GM12864 (cell line): Measurements from ENCODE around the gene VN1R5.

Experiments
- DNase-seq: peaks from one replicate; pipeline ENCODE4 v3.0.0-alpha.2; 2011; ENCODE audit warnings: low read depth
- H3K4me3 ChIP-seq: 2 replicates; pipeline ENCODE4 v1.5.1; 2011; ENCODE audit warnings: mild to moderate bottlenecking, low read depth, low read length, control low read depth
- CTCF ChIP-seq: IDR thresholded peaks from 2 replicates; pipeline ENCODE4 v1.5.1; 2011; ENCODE audit warnings: low read depth, mild to moderate bottlenecking, moderate library complexity, low read length, control low read depth, inconsistent platforms; ENCODE audit errors: missing control alignments

The VN1R5 gene

GRCh38 chr1:247243524-247244137 lies 12.2 kb upstream of the VN1R5 start:
- no peak for DNase-seq
- no peak for TF ChIP-seq CTCF
- no peak overlapping the region for H3K4me3 ChIP-seq

DNA sequence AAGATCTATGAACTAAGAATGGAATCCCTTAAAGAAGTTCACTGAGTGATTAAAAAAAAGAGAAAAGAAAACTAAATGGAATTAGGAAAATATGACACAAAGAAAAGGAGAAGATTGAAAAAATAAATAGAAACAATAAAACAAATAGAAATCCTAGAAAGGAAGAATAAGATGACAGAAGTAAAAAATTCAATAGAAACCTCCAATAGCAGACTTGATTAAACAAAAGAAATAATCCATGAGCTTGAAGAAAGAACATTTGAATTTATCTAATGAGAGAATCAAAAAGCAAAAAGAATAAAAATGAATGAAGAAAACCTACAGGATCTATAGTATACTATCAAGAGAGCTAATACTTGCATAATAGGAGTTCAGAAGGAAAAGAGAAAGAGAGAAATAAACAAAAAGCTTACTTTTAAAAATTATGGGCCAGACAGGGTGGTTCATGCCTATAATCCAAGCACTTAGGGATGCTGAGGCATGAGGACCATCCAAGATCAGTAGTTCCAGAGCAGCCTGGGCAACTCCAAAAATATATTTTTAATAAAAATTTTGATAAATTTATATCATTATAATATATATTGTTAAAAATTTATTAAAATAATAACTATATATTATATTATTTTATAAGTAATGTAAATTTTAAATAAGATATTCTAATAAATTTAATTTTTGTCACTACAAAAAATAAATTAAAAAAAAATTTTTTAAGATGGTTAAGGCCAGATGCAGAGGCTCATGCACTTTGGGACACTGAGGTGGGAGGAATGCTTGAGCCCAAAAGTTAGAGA lies 9.4 kb upstream of the VN1R5 start:
- no peak for TF ChIP-seq CTCF
- H3K4me3 ChIP-seq, result no peak overlapping the region
- DNase-seq, result no peak

DNA sequence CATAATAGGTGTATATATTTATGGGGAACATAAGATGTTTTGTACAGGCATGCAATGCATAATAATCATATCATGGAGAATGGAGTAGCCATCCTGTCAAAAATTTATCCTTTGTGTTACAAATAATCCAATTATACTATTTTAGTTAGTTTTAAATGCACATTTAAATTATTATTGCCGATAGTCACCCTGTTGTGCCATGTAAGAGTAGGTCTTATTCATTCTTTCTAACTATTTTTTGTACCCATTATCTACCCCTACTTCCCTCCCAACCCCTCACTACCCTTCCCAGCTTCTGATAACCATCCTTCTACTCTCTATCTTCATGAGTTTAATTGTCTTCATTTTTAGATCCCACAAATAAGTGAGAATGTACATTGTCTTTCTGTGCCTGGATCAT lies 8.3 kb upstream of the VN1R5 start:
- TF ChIP-seq CTCF, result no peak
- no peak overlapping the region for H3K4me3 ChIP-seq
- no peak for DNase-seq

DNA sequence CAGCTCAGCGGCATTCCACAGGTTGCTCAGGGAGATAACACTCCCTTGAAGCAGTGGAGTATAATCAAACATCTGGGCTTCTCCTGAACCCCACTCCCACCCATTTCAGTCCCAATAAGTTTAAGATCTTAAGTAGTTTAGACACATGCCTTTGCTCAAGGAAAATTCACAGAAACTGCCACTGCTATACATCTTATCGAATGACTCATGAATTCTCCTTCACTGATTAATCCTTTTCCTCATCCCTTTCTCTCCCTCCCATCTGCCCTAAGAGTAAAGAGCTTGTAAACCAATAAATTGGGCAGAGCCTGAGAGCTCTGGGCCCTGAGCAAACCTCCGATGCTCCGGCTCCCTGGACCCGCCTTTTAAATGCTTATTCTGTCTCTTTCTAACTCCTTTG lies 10.2 kb downstream of the VN1R5 start:
- no peak overlapping the region for H3K4me3 ChIP-seq
- DNase-seq, result no peak
- no peak for TF ChIP-seq CTCF

GRCh38 chr1:247268390-247269045 lies 12.6 kb downstream of the VN1R5 start:
- no peak for TF ChIP-seq CTCF
- H3K4me3 ChIP-seq, result no peak overlapping the region
- no peak for DNase-seq

- no peak for TF ChIP-seq CTCF
- DNase-seq, result no peak
These were observed 13.3 kb downstream of the VN1R5 start for GRCh38 chr1:247269133-247269532.

More at GRCh38 chr1:247269133-247269532, 13.3 kb downstream of the VN1R5 start:
- H3K4me3 ChIP-seq, result no peak overlapping the region
